Measurements from ENCODE around the gene FAM20B.

- no peak for TF ChIP-seq ZNF274 (IDR thresholded peaks at IDR 0.05; ENCODE audit: low read depth, low read length)
- no peak for TF ChIP-seq SUZ12 (IDR thresholded peaks at IDR 0.05; ENCODE audit: extremely low read depth, insufficient read depth, insufficient read length)
These were observed 1.3 kb downstream of the FAM20B start for GRCh38 chr1:179026813-179027669.

Measured in NT2/D1 (cell line).